OCI-LY1 (cell line): Measurements from ENCODE around the gene SLC27A2.

Experiments used
- H2AFZ ChIP-seq: fragments of 200-600 bp; sonication (generic), shearing (Covaris generic); 2 replicates; pipeline ENCODE4 v1.6.0; 2014; ENCODE audit warnings: antibody characterized with exemption, mild to moderate bottlenecking, low read length
- H3F3A ChIP-seq: fragments of 200-600 bp; sonication (generic), shearing (Covaris generic); 2 replicates; pipeline ENCODE4 v1.6.0; 2014; ENCODE audit warnings: mild to moderate bottlenecking, antibody characterized with exemption, low read length, moderate library complexity; ENCODE audit not compliant: insufficient read depth
- H3K27ac ChIP-seq: fragments of 200-600 bp; sonication (generic); 2 replicates; pipeline ENCODE4 v1.5.1; 2014; ENCODE audit warnings: low read length, mixed run types, mild to moderate bottlenecking, low read depth; ENCODE audit not compliant: poor library complexity, severe bottlenecking
- H3K27me3 ChIP-seq: fragments of 200-600 bp; sonication (generic); 2 replicates; pipeline ENCODE4 v1.6.0; 2014; ENCODE audit warnings: antibody characterized with exemption, mild to moderate bottlenecking, low read length, moderate library complexity; ENCODE audit not compliant: insufficient read depth
- H3K36me3 ChIP-seq: fragments of 200-600 bp; sonication (generic); 2 replicates; pipeline ENCODE4 v1.6.1; 2014; ENCODE audit warnings: mild to moderate bottlenecking, antibody characterized with exemption, low read length, moderate library complexity, mixed read lengths; ENCODE audit not compliant: insufficient read depth
- H3K4me1 ChIP-seq: fragments of 200-600 bp; sonication (generic); 2 replicates; pipeline ENCODE4 v1.5.1; 2014; ENCODE audit warnings: mild to moderate bottlenecking, low read length, moderate library complexity; ENCODE audit not compliant: insufficient read depth, severe bottlenecking
- H3K4me2 ChIP-seq: fragments of 200-600 bp; sonication (generic), shearing (Covaris generic); 2 replicates; pipeline ENCODE4 v1.6.1; 2014; ENCODE audit warnings: low read length
- H3K4me3 ChIP-seq: fragments of 200-600 bp; sonication (generic); 2 replicates; pipeline ENCODE4 v1.5.1; 2014; ENCODE audit warnings: low read length, low read depth, mild to moderate bottlenecking, mixed read lengths; ENCODE audit not compliant: poor library complexity, severe bottlenecking
- H3K79me2 ChIP-seq: fragments of 200-600 bp; shearing (Covaris generic); 2 replicates; pipeline ENCODE4 v1.6.1; 2016; ENCODE audit warnings: mixed run types, low read length, mixed read lengths; ENCODE audit not compliant: insufficient read depth
- H3K9ac ChIP-seq: fragments of 200-600 bp; sonication (generic), shearing (Covaris generic); 2 replicates; pipeline ENCODE4 v1.6.1; 2014; ENCODE audit warnings: mild to moderate bottlenecking, low read length, mixed read lengths
- H3K9me2 ChIP-seq: fragments of 200-600 bp; sonication (generic), shearing (Covaris generic); 2 replicates; pipeline ENCODE4 v1.6.1; 2014; ENCODE audit warnings: low read depth, mild to moderate bottlenecking, low read length, mixed read lengths
- H3K9me3 ChIP-seq: fragments of 200-600 bp; shearing (Covaris generic); 2 replicates; pipeline ENCODE4 v1.6.1; 2014; ENCODE audit warnings: low read length, mixed read lengths
- H4K20me1 ChIP-seq: fragments of 200-600 bp; sonication (generic), shearing (Covaris generic); 2 replicates; pipeline ENCODE4 v1.6.0; 2016; ENCODE audit warnings: mild to moderate bottlenecking, low read length; ENCODE audit not compliant: insufficient read depth
- CTCF ChIP-seq: fragments of 200-600 bp; sonication (generic), shearing (Covaris generic); IDR thresholded peaks from 2 replicates; pipeline ENCODE4 v1.5.1; 2017; ENCODE audit warnings: mild to moderate bottlenecking, antibody characterized with exemption, low read length, moderate library complexity, mixed read lengths
- EZH2 ChIP-seq: fragments of 200-600 bp; sonication (generic), shearing (Covaris generic); IDR thresholded peaks from 2 replicates; pipeline ENCODE4 v1.8.0; 2017; ENCODE audit warnings: borderline replicate concordance, mixed run types, mild to moderate bottlenecking, antibody characterized with exemption, low read length, moderate library complexity, mixed read lengths

SLC27A2 gene

GRCh38 chr15:50206020-50206419 is 24.0 kb downstream of the SLC27A2 start:
- no peaks in the 10 kb centered on the region for H3K36me3 ChIP-seq
- TF ChIP-seq EZH2 (no peak), CTCF (no peak)
- H3K4me1 ChIP-seq: no peaks in the 10 kb centered on the region

DNA sequence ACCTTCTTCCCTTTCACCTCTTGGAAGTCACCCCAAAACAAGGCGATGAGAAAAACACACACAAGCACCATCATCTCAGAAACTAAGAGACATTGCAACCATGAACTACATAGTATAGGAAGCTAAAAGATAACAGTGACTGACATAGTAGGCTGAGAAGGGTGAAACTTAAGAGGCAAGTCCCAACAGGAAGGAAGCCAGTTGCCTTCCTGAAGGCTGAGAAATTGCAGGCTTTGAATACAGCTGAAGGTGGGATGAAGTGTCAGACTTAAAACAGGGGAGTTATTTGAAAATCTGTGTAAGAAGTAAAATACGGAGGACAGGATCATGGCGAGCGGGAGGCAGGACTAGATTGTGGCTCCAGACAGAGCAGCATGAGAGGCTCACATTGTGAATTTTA is 27.8 kb downstream of the SLC27A2 start:
- Histone ChIP-seq H4K20me1 (no peaks in the 10 kb centered on the region), H2AFZ (no peak overlapping the region), H3K4me2 (no peak overlapping the region), H3K9ac (no peak overlapping the region), H3K9me2 (no peaks in the 10 kb centered on the region), H3K9me3 (no peaks in the 10 kb centered on the region), H3K36me3 (no peaks in the 10 kb centered on the region), H3K79me2 (no peaks in the 10 kb centered on the region), H3F3A (no peaks in the 10 kb centered on the region), H3K27me3 (no peaks in the 10 kb centered on the region), H3K27ac (no peak overlapping the region), H3K4me3 (no peak overlapping the region), H3K4me1 (no peaks in the 10 kb centered on the region)
- TF ChIP-seq EZH2: no peak
- TF ChIP-seq CTCF: no peak

More at GRCh38 chr15:50206020-50206419, 24.0 kb downstream of the SLC27A2 start:
- H3K4me3 ChIP-seq: no peak overlapping the region
- no peaks in the 10 kb centered on the region for H4K20me1 ChIP-seq
- H3K9me3 ChIP-seq: no peaks in the 10 kb centered on the region
- H3K27me3 ChIP-seq: no peaks in the 10 kb centered on the region
- H2AFZ ChIP-seq: no peak overlapping the region
- H3K79me2 ChIP-seq: no peaks in the 10 kb centered on the region
- no peak overlapping the region for H3K27ac ChIP-seq
- no peak overlapping the region for H3K9ac ChIP-seq
- H3K4me2 ChIP-seq: no peak overlapping the region
- no peaks in the 10 kb centered on the region for H3F3A ChIP-seq
- H3K9me2 ChIP-seq: no peaks in the 10 kb centered on the region

DNA sequence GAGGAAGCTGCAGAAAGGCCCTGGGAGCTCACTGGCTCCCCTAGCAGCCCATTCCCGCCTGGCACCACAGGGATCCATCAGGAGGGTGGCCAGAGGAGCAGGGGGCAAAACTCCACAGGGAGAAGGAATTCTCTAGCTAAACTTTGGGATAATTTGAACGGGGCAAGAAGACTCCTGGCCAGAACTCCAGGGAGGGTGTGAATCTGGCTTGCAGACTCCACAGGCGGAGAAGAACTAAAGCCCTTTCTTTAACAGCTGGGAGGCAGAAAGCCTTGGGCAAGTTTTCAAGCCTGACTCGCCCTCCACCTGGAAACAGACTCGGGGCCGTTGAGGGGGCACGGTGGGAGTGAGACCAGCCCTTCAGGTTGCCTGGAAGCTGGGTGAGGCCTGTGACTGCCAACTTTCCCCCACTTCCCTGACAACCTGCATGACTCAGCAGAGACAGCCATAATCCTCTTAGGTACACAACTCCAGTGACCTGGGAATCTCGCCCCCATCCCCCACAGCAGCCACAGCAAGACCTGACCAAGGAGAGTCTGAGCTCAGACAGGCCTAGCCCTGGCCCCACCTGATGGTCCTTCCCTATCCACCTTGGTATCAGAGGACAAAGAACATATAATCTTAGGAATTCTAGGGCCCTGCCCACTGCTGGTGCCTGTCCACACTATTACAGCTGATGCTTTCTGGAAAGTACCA is 28.6 kb downstream of the SLC27A2 start:
- Histone ChIP-seq H3K79me2 (no peaks in the 10 kb centered on the region), H3K27me3 (no peaks in the 10 kb centered on the region), H3K27ac (no peak overlapping the region), H3K4me3 (no peak overlapping the region), H3K36me3 (no peaks in the 10 kb centered on the region), H3K4me2 (no peak overlapping the region), H3F3A (no peaks in the 10 kb centered on the region), H4K20me1 (no peaks in the 10 kb centered on the region), H3K4me1 (no peaks in the 10 kb centered on the region), H3K9me3 (no peaks in the 10 kb centered on the region), H3K9me2 (no peaks in the 10 kb centered on the region), H3K9ac (no peak overlapping the region), H2AFZ (no peak overlapping the region)
- no peak for TF ChIP-seq CTCF
- TF ChIP-seq EZH2: no peak
